Left ventricle myocardium superior (tissue), 1 donor: ENCODE measurements around the gene MSX1. TPM values are rescaled to one million over a fixed set of nuclear protein-coding genes. Genes with fewer than 3 reads are reported as not detected.

Source experiments
- ATAC-seq: fragments of 200-7000 bp; cut with Tn5 transposase; one replicate; pipeline ENCODE4 v1.9.1; 2020; ENCODE audit warnings: mild to moderate bottlenecking, moderate library complexity
- DNase-seq: peaks from one replicate; pipeline ENCODE4 v3.0.0-alpha.2; 2020
- intact Hi-C: fragments of 100-400 bp; cut with micrococcal nuclease; formaldehyde crosslinking; loops from one replicate; pipeline ENCODE4 v1.11.0; 2022
- total RNA-seq: library from RNA; stranded (reverse); fragmentation: NEBNext Ultra II Directional; extraction: Animal tissue kit (Norgen Biotek cat#: 25700); gene quantifications from one replicate; pipeline ENCODE4 v1.2.1, GENCODE V29; 2021
- donor health status: DM: no; HTN: yes; CAD: no; lungs with severe emphysema.

Gene MSX1
- total RNA-seq, 1 donor from 2014 or later: 4.1 TPM

DNA sequence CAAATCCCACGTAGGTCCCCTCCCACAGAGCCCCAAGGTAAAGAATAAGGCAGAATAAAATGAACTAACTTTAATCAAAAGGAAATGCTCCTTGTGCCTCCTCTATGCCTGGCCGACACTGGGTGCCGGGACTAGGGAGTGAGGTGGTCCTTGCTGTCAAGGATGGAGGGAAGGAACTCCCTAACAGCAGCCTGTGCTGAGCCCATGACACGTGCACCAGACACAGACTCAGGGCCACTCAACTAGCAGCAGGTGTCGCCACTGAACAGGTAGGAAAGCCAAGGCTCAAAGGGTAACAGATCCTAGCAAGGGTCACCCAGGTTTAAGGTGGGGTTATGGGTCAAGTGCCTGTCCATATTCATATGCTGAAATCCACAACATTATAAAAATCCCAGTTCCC, 29.2 kb downstream of the MSX1 start:
- intact Hi-C loops: no loop called here

DNA sequence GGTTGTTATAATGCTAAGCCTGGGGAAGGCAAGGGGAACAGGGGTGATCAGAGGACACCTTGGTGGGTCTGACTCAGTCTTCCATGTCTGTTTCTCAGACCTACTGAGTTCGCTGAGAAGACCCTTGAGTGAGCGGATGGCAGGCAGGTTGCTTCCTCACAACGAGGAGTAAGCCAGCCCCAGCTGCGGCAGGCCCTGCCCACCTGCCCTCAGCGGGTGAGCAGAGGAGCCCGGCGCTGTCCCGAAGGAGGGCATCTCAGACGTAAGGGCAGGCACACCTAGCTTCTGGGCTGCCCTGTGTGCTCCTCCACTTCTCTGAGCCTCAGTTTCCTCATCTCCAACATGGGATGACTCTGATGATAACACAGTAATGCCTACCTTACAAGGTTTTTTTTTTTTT, 30.3 kb downstream of the MSX1 start:
- DNase-seq (no peak), ATAC-seq (no peak)
- intact Hi-C loops: no loop called here

More for the DNA sequence above, 29.2 kb downstream of the MSX1 start:
- DNase-seq: no peak
- ATAC-seq: no peak

DNA sequence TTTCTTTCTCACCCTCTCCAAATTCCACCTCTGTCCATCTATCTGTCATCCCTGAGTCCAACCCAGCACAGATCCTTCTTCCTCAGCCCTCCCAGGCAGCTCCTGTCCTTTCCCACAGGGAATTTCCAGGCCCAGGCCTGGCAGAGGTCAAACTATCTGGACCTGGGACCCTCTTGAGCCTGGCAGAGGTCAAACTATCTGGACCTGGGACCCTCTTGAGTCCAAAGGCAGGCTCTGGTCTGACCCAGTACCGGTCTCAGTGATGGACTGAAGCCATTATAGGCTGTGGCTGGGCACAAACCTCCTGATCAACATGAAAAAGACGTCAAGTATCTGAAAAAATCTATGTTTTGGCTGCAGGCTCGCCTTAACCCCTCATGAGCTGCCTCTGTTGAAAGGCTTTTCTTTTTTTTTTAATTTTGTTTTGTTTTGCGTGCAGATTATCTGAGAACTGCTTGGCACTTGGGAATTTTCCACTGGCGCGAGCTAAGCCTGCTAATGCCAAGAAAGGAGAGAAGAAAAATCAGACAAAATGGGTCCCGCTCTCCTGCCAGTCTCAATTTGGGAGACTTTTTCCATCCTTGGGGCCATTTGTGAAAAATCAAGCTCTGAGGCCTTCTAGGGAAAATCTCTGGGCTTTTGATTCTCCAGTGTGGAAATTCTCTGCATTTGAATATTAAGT, 31.2 kb downstream of the MSX1 start:
- DNase-seq (no peak), ATAC-seq (no peak)
- intact Hi-C loops: no loop called here

DNA sequence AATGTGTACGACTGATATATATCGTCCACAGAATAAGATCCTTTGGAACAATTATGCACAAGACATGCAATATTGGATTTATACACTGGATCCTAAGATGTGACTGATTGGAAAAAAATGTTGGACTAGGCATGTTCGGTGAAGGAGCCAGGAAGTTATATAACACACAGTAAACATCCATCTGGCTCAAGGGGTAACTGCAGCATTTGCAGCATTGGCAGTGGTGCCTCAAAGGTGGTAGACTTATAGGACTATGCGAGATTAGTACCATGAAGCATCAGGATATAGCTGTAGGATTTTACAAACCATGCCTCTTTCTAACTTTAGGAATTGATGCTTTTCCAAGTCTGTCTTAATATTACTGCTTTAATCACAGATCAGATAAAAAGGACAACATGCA, 34.3 kb downstream of the MSX1 start:
- DNase-seq (no peak), ATAC-seq (no peak)
- intact Hi-C loops: no loop called here

DNA sequence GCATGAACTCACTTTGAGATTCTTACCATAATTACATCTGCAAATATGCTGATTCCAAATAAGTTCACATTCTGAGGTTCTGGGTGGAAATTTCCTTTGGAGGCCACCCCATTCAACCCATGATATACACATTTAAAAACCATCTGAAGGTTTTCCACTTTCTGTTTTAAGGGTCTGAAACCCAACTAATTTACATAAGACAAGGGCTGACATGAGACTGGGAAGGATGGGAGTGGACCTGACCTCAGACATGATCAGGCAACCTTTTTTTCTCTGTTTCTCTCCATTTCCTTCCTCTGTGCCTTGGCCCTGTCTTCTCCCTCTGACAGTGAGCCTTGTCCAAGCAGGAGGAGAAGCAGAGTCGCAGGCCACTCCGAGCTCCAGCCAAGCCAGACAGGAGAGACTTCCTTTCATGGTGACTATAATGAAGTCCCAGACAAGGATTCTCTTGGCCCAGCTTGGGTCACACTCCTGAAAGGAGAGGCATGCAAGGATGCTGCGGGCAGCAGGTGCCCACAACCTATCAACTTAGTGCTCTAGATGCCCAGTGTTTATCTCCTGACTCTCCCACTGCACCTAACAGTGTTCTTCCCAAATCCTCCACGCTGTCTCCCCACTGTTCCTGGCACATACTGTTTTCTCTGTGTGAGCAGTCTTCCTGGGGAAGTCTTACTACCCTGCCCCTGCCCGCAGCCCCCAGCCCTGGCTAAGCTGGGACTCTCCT, 39.9 kb downstream of the MSX1 start:
- intact Hi-C loops: no loop called here
- ATAC-seq (no peak), DNase-seq (no peak)

DNA sequence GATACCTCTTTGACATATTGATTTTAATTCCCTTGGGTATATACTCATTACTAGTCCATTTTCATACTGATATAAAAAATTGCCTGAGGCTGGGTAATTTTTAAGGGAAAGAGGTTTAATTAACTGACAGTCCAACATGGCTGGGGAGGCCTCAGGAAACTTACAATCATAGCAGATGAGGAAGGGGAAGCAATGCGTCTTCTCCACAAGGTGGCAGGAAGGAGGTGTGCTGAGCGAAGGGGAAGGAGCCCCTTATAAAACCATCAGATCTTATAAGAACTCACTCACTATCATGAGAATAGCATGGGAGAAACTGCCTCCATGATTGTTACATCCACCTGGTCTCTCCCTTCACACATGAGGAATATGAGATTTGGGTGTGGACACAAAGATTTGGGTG, 42.4 kb downstream of the MSX1 start:
- intact Hi-C loops: no loop called here
- ATAC-seq (no peak), DNase-seq (no peak)

DNA sequence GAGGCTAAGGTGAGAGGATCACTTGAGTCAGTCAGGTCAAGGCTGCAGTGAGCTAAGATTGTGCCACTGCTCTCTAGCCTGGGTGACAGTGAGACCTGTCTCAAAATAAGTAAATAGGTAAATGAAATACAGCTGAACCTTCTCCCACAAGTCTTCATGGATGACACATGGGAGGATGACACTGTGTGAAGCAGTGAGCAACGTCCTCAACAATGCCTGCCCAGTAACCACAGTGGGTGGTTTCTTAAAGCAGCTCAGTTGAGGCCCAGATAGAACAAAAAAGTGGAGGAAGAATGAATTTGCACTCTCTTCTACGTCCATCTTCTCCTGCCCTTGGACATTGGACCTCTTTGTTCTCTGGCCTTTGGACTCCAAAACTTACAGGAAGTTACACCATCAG, 52.7 kb downstream of the MSX1 start:
- intact Hi-C loops: no loop called here
- DNase-seq: no peak
- no peak for ATAC-seq

DNA sequence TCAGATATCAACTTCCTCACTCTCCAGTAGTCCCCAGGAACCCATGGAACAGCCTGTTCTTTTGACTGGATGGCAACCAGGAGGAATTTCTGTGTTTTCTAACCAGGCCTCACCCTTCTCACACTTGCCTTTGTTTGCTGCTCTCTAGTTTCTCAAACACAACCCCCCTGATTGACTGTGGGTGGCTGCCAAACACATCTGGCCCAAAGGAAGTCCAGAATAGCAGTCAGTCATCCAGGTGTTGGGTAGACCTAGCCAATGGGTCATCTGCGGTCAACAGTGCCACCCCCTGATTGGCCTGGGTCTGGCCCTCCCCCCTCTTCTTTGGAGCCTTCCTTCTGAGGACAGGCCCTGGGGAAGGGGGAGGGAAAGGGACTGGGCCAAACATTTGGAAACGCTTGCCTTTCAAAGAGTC, 53.7 kb downstream of the MSX1 start:
- peak; percentile 85 for ATAC-seq
- intact Hi-C loops: no loop called here
- DNase-seq: peak; percentile 30

Other genes starting within 250 kb of the MSX1 start
- 0.42 TPM for gene CYTL1, start 159.8 kb downstream of the MSX1 start, total RNA-seq
- gene STK32B, start 191.8 kb downstream of the MSX1 start, total RNA-seq: 1.4 TPM